Stimulated activated CD4-positive, alpha-beta T cell treated with anti-CD3 and anti-CD28 coated beads, Interleukin-1b, Interleukin-23, amount 100 ng/mL, for 4 hours (primary cell): ENCODE results near the gene TTLL8.
"Not testable (repeated sequence)": the region's sequence is repeated elsewhere in the genome, so short reads cannot be mapped to it uniquely, and the experiment has no call there.

Experiments used
- DNase-seq, 2 donors: peaks; one replicate each; pipeline ENCODE4 v3.0.0-alpha.2; 2020; ENCODE audit warnings: low read depth in 2 of 2

TTLL8 gene

GRCh38 chr22:49986325-49986724 lies 71.8 kb downstream of the TTLL8 start:
- no peak for DNase-seq

GRCh38 chr22:49983148-49984042 lies 74.7 kb downstream of the TTLL8 start:
- DNase-seq = peak in 1 of 2 donors; percentile 26

GRCh38 chr22:49981799-49982198 lies 76.3 kb downstream of the TTLL8 start:
- not testable (repeated sequence) for DNase-seq

GRCh38 chr22:49979587-49980264 lies 78.4 kb downstream of the TTLL8 start:
- DNase-seq = peak in 1 of 2 donors; percentile 33

- no peak for DNase-seq
These were observed 80.5 kb downstream of the TTLL8 start for GRCh38 chr22:49977578-49977977.

GRCh38 chr22:49976439-49977175 lies 81.5 kb downstream of the TTLL8 start:
- peak in 1 of 2 donors; percentile 67 for DNase-seq

GRCh38 chr22:49975543-49976389 lies 82.3 kb downstream of the TTLL8 start:
- DNase-seq = peak in 1 of 2 donors; percentile 45

- DNase-seq = no peak
These were observed 84.8 kb downstream of the TTLL8 start for GRCh38 chr22:49973018-49973961.

GRCh38 chr22:49972163-49973017 lies 85.7 kb downstream of the TTLL8 start:
- DNase-seq = peak in 1 of 2 donors; percentile 26

GRCh38 chr22:49971232-49972162 lies 86.6 kb downstream of the TTLL8 start:
- peak; percentile 74 to 76 for DNase-seq

- DNase-seq = peak; percentile 93 to 95
These were observed 87.4 kb downstream of the TTLL8 start for GRCh38 chr22:49970528-49971231.

- DNase-seq = no peak
These were observed 88.2 kb downstream of the TTLL8 start for GRCh38 chr22:49969751-49970527.

GRCh38 chr22:49968831-49969661 lies 89.1 kb downstream of the TTLL8 start:
- DNase-seq = no peak
